Stimulated activated naive CD4-positive, alpha-beta T cell (primary cell): Measurements from ENCODE around the gene MMP24OS.

Experiments
- DNase-seq, 6 experiments: peaks; one replicate each; lab custom pipeline; 2025; lab: John Stamatoyannopoulos, UW

The MMP24OS gene

DNA sequence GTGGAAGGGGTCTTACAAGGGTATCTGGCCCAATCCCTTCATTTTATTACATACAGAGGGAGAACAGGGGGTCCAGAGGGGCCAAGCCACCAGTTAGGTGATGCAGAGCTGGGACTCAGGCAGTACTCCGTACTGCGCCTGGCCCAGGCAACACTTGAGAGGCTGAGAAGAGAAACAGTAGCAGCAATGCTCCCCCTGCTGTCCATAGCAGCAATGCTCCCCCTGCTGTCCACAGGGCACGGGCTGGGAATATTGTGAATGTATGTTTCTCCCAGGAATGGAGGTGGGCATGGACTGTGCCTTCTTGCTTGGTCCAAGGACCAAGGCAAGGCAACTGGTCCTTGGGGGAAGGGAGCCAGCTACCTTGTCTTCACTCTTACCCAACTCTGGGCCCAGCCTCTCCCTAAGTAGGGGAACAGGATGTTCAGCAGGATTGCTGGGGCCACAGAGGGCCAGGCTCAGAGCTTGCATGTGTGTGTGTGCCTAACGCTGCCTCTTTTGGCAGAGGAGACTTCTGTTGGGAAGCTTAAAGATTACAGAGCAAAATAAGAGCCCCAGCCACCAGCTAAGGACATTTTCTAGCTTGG is 29.1 kb upstream of the MMP24OS start:
- DNase-seq, result peak in 3 of 6 experiments; percentile 2 to 4 (median 2)

DNA sequence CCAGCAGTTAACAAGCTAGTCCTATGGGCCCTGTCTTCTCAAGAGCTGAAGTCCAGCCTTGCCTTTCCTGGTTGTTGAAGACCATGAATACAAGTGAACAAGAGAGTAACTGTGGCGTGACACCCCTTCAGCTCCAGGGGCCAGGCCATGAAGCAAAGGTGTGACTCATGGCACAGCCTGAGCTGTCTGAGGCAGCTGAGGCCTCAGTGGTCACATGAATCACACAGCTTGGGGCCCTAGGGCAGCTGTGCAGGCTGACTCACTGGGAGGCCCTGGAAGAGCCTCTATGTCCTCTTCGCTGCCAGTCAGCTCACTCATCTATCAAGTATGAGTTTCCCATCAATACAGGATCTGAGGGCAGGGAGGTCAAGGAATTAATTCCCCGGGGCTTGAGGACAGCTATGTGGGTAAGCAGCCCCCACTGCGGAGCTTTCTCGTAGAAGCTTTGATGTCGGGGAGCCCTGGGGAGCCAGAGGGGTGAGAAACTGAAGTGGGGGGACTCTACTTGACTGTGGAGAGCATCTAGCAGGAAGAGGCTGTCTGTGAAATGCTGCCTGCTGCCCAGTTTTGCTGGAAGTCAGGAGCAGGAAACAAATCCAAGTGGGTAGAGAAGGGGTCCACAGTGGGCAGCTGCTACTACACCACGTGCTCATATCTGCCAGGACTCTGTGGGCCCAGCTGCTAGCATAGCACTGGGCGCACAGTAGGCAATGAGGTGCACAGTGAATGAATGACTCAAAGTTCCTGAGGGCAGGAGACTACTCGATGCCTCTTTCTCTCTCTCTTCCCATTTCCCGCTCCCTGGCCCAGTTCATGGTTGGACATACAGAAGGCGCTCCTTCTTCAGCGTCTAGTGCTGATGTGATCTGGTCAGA is 28.0 kb upstream of the MMP24OS start:
- DNase-seq, result no peak

DNA sequence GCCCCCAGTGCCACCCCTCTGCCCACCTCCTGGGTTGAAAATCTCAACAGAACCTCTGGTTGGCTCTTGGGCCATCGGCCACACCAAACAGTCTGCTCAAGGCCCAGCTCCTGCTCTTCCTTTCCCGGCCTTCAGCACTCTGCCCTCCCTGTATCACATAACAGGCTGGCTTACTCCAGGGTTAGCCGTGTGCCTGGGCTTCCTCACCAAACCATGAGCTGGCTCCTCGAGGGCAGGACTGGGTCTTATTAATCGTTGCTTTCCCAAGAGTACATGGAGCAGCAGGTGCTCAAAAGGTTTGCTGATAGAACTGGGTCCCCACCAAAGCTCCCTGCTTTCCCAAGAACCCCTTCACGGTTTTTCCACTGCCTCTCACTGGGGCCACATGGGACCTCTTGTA is 27.0 kb upstream of the MMP24OS start:
- no peak for DNase-seq

DNA sequence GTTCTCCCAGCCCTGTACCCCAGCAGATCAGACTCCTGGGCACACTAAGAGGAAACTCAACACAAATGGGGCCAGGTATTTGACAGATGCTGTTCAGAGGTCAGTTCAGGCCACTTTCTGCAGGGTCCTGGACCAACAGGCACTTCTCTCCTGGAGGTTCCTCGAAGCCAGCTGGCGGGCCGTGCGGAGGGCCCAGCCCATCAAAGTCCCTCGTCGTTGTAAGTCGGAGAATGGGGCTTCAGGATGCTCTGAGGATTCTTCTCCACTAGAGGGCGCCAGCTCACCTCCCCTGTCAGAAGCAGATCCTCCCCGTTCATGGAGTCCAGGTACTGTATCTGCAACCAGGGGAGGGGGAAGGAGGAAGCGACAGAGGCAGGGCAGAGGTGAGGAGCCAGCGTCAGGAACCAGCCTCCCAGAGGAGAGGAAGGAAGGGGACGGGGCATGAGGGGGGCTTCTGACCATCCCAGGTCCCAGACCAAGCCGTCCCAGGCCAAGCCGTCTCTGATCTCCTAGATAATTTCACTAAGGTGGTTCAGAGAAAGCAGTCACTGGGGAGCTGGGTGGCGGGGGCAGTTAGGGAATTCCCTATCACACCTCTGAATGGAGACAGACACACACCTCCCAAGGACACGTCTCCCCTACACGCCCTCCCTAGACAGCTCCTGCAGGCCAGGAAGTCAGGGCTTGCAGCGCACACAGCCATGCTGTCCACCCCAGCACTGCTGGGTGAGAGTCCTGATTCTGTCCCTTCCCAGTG is 26.0 kb upstream of the MMP24OS start:
- peak; percentile 56 to 86 (median 74) for DNase-seq

DNA sequence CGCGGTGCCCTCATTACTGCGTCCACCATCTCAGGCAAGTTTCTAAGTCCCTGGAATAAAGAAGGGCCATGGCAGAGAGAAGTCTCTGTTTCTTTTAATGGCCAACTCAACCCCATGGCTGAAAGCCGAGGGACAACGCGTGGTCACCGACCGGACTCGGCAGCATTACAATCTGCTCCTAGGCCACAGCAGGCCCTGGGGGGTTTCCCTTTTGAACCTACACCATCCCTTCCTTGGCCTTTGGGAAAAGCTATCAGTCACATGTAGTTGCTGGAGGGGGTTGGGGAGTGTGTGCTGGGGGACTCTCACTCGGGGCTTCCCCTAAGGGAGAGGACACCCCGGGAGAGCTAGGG is 25.4 kb upstream of the MMP24OS start:
- no peak for DNase-seq

DNA sequence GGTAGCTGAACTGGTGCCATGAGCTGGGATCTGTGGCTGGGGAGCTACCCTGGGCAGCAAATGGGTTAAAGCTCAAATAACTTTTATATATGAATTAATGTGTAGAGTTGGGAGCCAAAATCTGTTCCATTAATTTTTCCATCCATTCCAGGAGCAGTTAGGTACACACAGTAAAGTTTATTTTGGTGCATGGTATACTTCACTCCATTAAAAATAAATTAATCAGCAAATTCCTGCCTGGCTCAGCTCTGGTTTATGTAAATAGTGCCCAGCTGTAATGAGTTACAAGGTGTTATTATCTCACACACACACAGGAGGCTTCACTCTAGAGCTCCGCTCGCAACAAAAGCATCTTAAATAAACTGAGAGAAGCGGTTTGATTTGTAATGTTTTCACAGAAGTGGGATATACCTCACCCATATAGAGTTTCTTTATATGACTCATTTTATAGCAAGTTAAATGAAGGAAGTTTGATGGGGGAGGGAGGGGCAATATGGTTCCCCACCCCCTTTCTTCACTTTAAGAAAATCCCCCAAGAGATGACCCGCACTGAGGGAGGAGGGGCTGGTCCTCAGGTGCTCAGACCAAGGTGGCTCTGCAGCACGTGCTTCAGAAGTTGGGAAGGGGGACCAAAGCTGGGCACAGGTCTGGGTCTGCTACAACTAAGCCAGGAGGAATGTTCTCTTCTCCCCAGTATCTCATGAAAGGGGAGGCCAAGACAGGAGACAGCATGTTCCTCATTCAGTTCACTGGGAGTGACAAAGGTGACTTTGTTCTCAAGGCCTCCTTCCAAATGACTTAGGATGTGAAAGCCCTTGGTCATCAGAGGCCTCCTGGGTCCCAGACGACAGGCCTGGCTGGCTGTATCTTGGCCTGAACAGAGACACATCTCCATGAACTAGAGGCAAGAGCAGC is 24.8 kb upstream of the MMP24OS start:
- DNase-seq, result no peak

DNA sequence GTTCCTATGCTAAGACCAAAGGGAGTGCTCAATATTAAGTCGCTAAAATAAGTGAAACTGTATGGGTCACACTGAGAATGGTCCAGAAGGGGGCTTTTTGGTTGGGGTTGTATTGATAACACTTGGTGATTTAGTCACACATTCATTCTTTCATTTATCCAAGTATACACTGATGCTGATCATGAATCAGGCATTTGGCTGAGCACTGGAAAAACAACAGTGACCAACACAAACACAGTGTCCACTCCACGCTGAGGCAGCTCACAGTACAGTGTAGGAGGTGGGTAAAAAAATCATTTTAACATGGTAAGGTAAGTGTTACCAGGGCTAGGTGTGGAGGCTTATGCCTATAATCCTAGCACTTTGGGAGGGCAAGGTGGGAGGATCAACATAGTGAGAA is 23.5 kb upstream of the MMP24OS start:
- no peak for DNase-seq

DNA sequence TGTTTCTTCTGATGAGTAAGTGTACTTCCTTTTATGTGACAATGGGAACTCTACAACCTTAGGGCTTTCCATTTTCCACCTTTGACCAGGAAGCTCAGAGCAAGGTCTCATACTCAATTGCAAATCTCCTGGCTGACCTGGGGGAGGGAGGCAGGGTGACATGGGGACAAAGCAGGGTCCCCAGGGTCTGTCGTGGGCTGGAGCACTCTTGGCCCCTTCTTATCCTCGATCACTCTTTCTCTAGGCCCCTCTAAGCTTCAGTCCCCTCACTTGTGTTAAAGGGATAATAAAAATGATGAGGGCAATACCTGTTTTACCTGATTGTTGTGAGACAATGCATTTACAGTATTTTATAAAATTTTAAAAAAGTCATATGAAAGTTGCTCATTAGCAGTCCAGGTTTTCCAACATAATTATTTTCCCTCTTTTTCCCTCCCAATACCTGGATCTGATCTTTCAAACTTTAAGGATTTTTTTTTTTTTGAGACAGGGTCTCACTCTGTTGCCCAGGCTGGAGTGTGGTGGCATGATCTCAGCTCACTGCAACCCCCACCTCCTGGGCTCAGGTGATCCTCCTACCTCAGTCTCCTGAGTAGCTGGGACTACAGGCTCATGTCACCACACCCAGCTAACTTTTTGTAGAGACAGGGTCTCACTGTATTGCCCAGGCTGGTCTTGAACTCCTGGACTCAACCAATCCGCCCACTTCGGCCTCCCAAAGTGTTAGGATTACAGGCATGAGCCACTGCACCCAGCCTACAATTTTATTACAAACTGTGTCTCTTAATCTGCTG is 22.7 kb upstream of the MMP24OS start:
- DNase-seq, result no peak

DNA sequence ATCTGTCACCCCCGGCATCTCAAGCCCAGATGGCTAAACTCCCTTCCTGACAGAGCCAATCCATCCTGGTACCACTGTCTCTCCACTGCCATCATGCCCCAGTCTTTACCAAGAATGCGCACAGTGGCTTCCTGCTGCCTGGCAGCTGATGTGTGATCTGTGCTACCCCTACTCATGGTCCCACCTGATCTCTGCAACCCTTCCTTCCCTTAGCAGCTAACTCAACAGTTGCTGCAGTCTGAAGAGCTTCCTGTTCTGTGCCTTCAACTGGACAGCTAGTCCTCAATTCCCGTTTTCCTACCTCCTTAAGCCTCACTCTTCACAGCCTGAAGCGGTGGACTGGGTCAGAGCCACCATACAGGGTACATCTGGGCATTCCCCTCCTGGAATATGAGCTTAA is 21.9 kb upstream of the MMP24OS start:
- DNase-seq, result no peak

DNA sequence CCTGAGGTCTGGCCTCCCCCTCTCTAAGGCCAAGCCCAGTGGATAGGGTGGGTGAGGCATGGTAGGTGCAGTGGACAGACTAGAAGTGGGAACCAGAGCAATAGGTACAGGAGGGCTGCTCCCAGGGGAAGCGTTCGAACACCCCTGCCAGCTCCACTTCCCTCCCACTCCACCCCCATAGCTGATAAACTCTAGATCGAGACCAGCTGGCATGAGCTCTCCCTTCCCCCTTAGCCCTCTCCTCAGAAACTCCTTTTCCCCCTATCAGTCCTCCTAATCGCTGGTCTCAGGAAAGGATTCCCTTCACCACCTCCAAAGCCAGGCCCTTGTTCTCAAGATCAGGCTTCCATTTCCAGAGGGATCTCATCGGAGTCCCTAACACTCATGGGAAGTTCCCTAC is 20.3 kb upstream of the MMP24OS start:
- no peak for DNase-seq

DNA sequence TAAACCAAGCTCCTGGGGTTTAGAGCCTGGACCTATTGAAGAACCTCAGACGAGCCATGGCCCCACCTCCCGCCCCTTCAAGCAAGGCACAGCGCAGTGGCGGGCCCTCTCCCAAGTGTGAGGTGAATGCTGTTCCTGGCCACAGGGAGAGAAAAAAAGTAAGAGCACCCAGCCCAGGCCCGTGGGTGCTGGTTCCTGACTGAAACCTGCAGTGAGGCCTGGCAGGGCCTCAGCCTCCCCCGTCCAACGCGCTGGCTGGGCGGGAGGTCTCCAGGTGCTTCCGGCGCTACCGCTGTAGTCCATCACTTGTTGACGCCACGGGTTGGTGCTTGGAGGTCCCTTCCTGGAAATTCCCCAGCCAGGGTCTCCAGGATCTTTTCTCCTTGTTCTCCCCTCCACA is 19.8 kb upstream of the MMP24OS start:
- no peak for DNase-seq

DNA sequence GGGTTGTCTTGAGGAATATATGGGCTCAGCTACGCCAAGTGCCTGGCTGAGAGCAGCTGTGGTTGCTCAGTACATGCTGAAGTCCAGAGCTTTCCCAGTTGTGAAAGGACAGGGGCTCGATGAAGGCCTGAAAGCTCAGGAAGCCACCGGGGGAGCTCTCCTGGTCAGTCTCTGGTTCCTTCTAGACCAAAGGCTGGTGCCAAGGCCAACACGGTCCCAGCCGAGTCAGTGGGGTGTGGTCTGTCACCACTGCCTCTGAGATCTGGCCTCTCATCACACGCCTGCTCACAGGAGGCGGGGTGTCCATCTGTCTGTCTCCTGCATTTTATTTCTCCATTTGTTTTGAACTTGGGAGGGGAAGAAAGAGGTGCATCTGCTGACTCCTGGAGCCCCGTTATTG is 19.2 kb upstream of the MMP24OS start:
- no peak for DNase-seq

DNA sequence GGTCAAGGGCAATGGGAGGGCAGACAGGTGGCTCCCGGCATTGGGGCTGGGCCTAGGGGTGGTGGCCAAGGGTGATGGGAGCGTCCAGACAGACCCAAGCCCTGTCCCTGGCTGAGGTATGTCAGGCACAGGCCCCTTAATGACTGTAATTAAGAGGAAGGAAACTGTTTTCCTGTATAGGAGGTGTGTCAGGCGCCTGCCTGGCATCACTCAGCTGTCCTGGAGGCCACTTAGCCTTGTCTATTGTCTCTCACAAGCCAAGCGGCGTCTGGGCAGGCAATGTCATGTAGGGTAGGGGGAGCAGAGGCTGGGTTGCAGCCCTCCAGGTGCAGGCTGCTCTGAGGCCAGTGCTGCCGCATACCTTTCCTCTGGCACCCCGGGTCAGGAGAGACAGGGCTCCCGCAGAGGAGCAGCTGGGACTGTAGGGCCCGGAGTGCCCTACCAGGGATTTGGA is 18.2 kb upstream of the MMP24OS start:
- no peak for DNase-seq

DNA sequence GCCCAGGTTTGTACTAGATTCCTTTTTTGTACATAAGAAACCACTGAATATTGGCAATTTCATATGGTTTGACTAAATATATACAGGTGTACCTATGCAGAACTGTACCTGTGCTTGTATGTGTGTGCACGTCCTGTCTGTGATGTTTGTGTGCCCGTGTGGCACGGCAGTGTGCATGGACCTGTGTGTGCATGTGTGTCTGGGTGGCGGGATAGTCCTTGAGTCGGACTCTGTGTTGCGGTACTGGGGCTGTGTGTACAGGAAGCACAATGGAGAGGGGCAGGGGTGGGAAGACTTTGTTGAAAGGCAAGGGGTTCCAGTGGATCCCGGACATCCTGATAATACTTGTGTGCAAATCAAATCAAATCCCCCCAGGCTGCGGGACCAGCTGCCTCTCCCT is 17.8 kb upstream of the MMP24OS start:
- DNase-seq, result no peak

DNA sequence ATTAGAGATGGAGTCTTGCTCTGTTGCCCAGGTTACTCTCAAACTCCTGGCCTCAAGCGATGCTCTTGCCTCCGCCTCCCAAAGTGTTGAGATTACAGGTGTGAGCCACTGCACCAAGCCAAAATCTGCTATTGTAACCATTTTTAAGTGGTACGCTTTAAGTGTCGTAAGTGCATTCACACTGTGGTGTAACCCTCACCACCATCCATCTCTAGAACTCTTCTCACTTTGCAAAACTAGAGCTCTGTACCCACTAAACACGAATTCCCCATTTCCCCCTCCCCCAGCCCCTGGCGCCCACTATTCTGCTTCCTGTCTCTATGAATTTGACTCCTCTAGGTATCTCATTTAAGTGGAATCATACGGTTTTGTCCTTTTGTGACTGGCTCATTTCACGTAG is 17.1 kb upstream of the MMP24OS start:
- no peak for DNase-seq

DNA sequence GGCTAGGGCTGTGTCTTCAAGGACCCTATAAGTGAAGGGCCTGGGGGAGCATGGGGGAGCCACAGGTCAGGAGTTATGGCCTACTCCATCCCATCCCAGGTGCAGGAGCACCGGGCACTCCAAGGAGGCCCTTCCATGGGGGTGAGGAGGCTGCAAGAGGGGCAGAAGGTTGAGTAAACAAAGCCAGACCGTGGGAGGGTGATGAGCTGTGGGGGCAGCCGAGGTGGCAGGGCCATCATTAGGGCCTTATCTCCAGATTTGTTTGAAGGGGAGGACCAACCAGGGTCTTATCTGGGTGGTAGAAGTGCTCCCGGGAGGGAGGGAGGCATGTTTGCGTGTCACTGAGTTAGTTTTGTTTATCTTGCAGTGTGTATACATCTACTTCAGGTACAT is 16.4 kb upstream of the MMP24OS start:
- DNase-seq, result no peak

DNA sequence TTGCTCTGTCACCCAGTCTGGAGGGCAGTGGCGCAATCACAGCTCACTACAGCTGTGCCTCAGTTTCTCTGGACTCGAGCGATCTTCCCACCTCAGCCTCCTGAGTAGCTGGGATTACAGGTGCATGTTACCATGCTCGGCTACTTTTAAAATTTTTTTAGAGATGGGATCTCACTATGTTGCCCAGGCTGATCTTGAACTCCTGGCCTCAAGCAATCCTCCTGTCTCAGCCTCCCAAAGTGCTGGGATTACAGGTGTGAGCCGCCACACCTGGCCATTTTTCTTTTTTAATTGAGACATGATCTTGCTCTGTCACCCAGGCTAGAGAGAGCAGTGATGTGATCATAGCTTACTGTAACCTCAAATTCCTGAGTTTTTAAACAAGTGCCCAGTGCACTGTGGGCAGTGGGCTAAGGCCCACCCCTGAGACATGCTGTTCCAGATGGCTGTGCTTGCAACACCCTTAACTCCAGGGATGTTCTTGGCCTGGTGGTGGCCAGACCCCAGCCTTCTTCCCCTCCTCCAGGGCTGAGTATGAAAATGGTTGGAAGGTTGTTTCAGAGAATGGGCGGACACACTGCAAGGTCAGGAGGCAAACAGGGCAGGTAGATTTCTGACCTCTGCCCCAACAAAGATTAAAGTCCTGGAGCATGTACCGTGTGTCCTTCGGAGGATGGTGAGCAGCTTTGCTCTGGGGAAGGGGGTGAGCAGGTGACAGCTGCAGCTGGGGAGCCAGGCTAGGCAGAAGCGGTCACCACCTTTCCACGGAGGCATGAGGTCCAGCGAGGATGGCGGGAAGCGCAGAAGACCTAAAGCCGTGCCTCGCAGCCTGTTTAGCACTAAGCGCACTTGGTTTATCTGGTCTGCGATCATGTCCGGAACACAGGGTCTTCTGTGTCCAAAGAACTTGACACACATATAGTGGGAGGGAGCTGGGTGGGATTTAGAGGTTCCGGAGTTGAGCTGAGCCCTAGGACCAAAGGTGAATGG is 15.7 kb upstream of the MMP24OS start:
- DNase-seq, result no peak

DNA sequence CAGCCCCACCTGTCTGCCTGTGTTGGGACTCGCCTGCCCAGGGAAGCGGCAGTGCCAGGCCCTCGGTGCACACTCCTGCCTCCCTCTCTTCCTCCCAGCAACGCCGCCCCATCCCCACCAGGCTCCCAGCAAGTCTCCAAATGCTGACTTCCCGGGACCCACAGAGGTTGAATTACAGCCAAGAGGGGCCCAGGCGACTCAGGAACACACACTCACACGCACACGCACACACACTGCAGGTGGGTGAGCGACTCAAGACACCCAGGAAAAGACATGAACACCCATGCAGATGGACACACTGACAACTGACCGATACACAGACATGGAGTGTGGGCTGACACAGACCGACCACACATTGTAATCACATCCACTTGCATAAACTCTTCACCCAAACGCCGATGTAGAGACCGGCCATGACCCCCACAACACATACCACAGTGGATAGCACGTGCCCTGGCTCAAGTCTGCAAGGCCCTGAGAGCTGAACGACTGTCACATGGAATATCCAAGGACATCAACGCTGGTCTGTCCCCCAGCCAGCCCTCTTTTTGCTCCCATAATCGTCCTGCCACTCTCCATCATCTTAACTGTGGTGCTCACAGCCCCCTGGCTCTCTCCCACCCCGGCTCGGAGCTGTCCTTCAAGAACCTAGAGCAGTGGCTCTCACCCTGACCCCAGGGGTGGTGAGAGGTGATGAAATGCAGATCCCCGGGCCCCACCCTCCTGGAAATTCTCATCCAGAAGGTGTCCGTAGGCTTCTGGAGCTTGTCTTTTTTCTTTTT is 14.8 kb upstream of the MMP24OS start:
- no peak for DNase-seq
